PC-9 (cell line): Measurements from ENCODE around the gene MYO10. TPM values are rescaled to one million over a fixed set of nuclear protein-coding genes. Genes with fewer than 3 reads are reported as not detected.
"Not testable (repeated sequence)": the region's sequence is repeated elsewhere in the genome, so short reads cannot be mapped to it uniquely, and the experiment has no call there.

Experiments used
- BruUV-seq: library from RNA; stranded (reverse); fragments of 400-500 nt; replicated peaks from 2 replicates; lab custom pipeline; 2021; lab: Mats Ljungman, UMichigan
- CTCF ChIA-PET: fragments of 300-600 bp; sonication (Branson Sonifier 250); formaldehyde crosslinking; loops from one replicate; lab custom pipeline; 2022; ENCODE audit warnings: antibody characterized with exemption; lab: Charles Lee
- POLR2A ChIA-PET: fragments of 300-600 bp; sonication (Branson Sonifier 250); formaldehyde crosslinking; loops from one replicate; lab custom pipeline; 2022; ENCODE audit warnings: antibody characterized with exemption; ENCODE audit not compliant: unreplicated experiment; lab: Charles Lee
- DNase-seq, 2 experiments: peaks; one replicate each; pipeline versions ENCODE4 v3.0.0 to v3.0.0-alpha.2; 2015 to 2022; ENCODE audit warnings: mixed read lengths in 1 of 2
- H2AFZ ChIP-seq: fragments of 200-600 bp; sonication (generic); 2 replicates; pipeline ENCODE4 v1.8.1; 2017; ENCODE audit warnings: antibody characterized with exemption
- H3F3A ChIP-seq: fragments of 200-600 bp; sonication (generic); 2 replicates; pipeline ENCODE4 v1.8.1; 2017; ENCODE audit warnings: antibody characterized with exemption, mild to moderate bottlenecking, low read depth; ENCODE audit not compliant: insufficient read depth
- H3K27ac ChIP-seq: fragments of 200-600 bp; sonication (generic); 2 replicates; pipeline ENCODE4 v1.6.1; 2016; ENCODE audit warnings: mixed run types
- H3K27me3 ChIP-seq: fragments of 200-600 bp; sonication (generic); 2 replicates; pipeline ENCODE4 v1.6.1; 2016; ENCODE audit warnings: low read depth, mixed run types; ENCODE audit not compliant: insufficient read depth
- H3K36me3 ChIP-seq: fragments of 200-600 bp; sonication (generic); 2 replicates; pipeline ENCODE4 v1.6.1; 2016; ENCODE audit warnings: low read depth, mixed run types
- H3K4me1 ChIP-seq: fragments of 200-600 bp; sonication (generic); replicated peaks from 2 replicates; pipeline ENCODE4 v1.6.1; 2016; ENCODE audit warnings: mixed run types; ENCODE audit not compliant: insufficient read depth
- H3K4me2 ChIP-seq: fragments of 200-600 bp; sonication (generic); 2 replicates; pipeline ENCODE4 v1.6.1; 2017; ENCODE audit warnings: mixed run types
- H3K4me3 ChIP-seq: fragments of 200-600 bp; sonication (generic); 2 replicates; pipeline ENCODE4 v1.6.1; 2016; ENCODE audit warnings: mixed run types
- H3K79me2 ChIP-seq: fragments of 200-600 bp; sonication (generic); 2 replicates; pipeline ENCODE4 v1.6.1; 2017; ENCODE audit warnings: low read depth, mixed run types
- H3K9me2 ChIP-seq: fragments of 200-600 bp; sonication (generic); 2 replicates; pipeline ENCODE4 v1.8.1; 2017; ENCODE audit warnings: mild to moderate bottlenecking; ENCODE audit not compliant: insufficient read depth
- H3K9me3 ChIP-seq: fragments of 200-600 bp; sonication (generic); 2 replicates; pipeline ENCODE4 v1.8.1; 2016; ENCODE audit warnings: low read depth; ENCODE audit not compliant: insufficient read depth
- H4K20me1 ChIP-seq: fragments of 200-600 bp; sonication (generic); 2 replicates; pipeline ENCODE4 v1.8.1; 2017; ENCODE audit not compliant: insufficient read depth
- EZH2 ChIP-seq: fragments of 200-600 bp; sonication (generic); IDR thresholded peaks from 2 replicates; pipeline ENCODE4 v1.8.0; 2017; ENCODE audit warnings: antibody characterized with exemption, low read depth
- intact Hi-C: fragments of 100-400 bp; cut with micrococcal nuclease; formaldehyde crosslinking; loops from one replicate; pipeline ENCODE4 v1.10.0; 2022; ENCODE audit not compliant: unreplicated experiment
- total RNA-seq: library from RNA; stranded (reverse); gene quantifications from 2 replicates; pipeline ENCODE4 v1.2.3, GENCODE V29; 2021
- TF ChIP-seq, protein P1 (sequence below): fragments of 200-600 bp; sonication (generic); conservative IDR thresholded peaks from 2 replicates; pipeline ENCODE4 v1.6.1; 2017; ENCODE audit warnings: mixed run types, antibody characterized with exemption, mild to moderate bottlenecking, moderate library complexity

MYO10 gene
- total RNA-seq, 1 experiment from 2014 or later: 92.8 TPM

DNA sequence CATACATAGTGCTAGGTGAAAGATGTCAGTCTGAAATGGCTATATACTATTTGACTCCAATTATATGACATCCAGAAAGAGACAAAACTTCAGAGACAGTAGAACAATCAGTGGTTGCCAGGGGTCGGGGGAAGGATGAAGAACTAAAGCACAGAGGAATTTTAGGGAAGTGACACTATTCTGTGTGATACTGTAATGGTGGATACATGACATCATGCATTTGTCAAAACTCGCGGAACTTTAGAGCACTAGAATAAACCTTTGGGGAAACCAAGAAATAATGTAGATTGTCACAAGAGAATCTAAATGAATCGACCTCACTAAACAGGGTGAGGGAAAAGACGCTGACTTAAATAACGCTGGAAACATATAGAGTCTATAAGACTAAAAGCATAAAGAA lies 212.3 kb downstream of the MYO10 start:
- intact Hi-C loops: no loop called here
- H3K4me1 ChIP-seq: no peaks in the 10 kb centered on the region
- no peak overlapping the region for H3K4me2 ChIP-seq
- H3F3A ChIP-seq: no peaks in the 10 kb centered on the region; the same call in 1 of the 2 replicates
- no peak for DNase-seq
- H3K27ac ChIP-seq: no peak overlapping the region
- no peaks in the 10 kb centered on the region for H3K36me3 ChIP-seq
- no peak overlapping the region for H2AFZ ChIP-seq
- no peaks in the 10 kb centered on the region for H3K9me2 ChIP-seq
- no peaks in the 10 kb centered on the region for H4K20me1 ChIP-seq
- H3K27me3 ChIP-seq: no peaks in the 10 kb centered on the region
- no TSS peak for BruUV-seq
- POLR2A ChIA-PET: no interaction called here
- no peaks in the 10 kb centered on the region for H3K79me2 ChIP-seq
- H3K9me3 ChIP-seq: no peaks in the 10 kb centered on the region
- H3K4me3 ChIP-seq: no peak overlapping the region
- no peak for TF ChIP-seq EZH2
- TF ChIP-seq, protein P1, sequence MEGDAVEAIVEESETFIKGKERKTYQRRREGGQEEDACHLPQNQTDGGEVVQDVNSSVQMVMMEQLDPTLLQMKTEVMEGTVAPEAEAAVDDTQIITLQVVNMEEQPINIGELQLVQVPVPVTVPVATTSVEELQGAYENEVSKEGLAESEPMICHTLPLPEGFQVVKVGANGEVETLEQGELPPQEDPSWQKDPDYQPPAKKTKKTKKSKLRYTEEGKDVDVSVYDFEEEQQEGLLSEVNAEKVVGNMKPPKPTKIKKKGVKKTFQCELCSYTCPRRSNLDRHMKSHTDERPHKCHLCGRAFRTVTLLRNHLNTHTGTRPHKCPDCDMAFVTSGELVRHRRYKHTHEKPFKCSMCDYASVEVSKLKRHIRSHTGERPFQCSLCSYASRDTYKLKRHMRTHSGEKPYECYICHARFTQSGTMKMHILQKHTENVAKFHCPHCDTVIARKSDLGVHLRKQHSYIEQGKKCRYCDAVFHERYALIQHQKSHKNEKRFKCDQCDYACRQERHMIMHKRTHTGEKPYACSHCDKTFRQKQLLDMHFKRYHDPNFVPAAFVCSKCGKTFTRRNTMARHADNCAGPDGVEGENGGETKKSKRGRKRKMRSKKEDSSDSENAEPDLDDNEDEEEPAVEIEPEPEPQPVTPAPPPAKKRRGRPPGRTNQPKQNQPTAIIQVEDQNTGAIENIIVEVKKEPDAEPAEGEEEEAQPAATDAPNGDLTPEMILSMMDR: no peak
- CTCF ChIA-PET: no interaction called here

DNA sequence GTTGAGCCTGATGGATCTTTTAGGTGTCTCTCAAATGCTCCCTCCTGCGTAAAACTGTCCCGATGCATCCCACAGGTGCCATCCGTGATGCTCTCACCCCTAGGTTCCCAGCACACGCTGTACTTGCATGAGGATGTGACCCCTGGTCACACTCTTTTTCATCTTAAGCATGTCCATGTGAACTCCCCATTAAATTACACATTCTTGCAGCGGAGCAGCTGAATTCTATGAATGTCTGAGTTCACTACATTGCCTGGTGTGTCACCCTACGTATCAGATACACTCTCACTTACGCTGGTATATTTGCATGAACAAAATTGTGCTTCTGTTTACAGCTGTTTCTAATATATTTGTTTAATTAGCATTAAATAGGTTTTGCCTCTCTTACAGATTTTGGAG lies 214.0 kb downstream of the MYO10 start:
- H3K36me3 ChIP-seq: no peaks in the 10 kb centered on the region
- POLR2A ChIA-PET: no interaction called here

DNA sequence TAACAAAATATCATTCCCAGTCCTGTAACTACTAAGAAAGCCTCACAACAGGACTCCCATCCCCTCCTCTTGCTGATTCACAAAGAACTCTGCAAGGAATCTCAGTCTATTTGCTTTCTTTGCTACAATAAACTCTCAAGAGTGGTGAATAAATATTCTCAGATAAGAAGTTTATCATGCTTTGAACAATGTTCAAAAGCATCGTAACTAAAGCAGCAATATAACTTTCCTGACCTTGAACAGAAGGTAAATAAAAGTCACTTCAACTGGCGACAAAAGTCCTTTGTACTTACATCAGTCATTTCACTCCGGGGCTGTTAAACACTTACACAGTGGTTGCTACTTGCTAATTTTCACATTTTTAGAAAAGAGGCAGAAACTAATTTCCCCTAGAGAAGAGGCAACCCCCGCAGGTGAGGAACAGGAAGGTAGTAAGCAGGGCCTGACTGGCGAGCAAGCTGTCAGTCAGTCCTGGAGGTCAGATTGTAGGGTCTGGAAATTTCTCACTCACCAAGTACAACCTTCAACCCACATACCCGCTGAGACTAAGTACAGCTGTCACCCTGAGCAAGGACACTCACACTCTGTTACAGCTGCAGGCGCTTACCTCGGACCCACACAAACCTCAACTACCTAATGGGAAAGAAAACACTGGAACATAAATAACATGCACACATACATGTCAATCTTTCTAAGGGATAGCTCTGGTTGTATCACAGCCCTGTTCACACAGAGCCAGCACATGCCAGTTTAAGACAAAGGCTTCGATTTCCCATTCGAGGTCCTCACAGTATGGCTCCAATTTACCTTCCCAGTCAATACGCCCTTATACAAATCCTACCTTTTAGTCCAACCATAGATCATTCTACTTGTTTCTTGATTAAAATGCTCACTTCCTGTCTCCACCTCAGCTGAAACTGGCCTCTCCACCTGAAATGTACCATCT lies 214.7 kb downstream of the MYO10 start:
- POLR2A ChIA-PET: no interaction called here
- Histone ChIP-seq H3K4me2 (no peak overlapping the region), H3K9me3 (no peaks in the 10 kb centered on the region), H3K27me3 (no peaks in the 10 kb centered on the region), H3K36me3 (no peaks in the 10 kb centered on the region), H3K27ac (no peak overlapping the region), H4K20me1 (no peaks in the 10 kb centered on the region), H3K79me2 (no peaks in the 10 kb centered on the region), H2AFZ (no peak overlapping the region), H3F3A (no peaks in the 10 kb centered on the region; the same call in 1 of the 2 replicates), H3K4me1 (no peaks in the 10 kb centered on the region), H3K4me3 (no peak overlapping the region), H3K9me2 (no peaks in the 10 kb centered on the region)
- no TSS peak for BruUV-seq
- TF ChIP-seq, protein P1: no peak
- TF ChIP-seq EZH2: no peak
- CTCF ChIA-PET: no interaction called here
- intact Hi-C loops: no loop called here
- no peak for DNase-seq

More for the DNA sequence above, 214.0 kb downstream of the MYO10 start:
- no peaks in the 10 kb centered on the region for H3K9me3 ChIP-seq
- H3K79me2 ChIP-seq: no peaks in the 10 kb centered on the region
- CTCF ChIA-PET: no interaction called here
- no peak overlapping the region for H3K4me3 ChIP-seq
- H3K4me2 ChIP-seq: no peak overlapping the region
- H4K20me1 ChIP-seq: no peaks in the 10 kb centered on the region
- BruUV-seq: no TSS peak
- H3F3A ChIP-seq: no peaks in the 10 kb centered on the region; the same call in 1 of the 2 replicates
- no peak for DNase-seq
- TF ChIP-seq EZH2: no peak
- TF ChIP-seq, protein P1: no peak
- H3K27me3 ChIP-seq: no peaks in the 10 kb centered on the region
- no peak overlapping the region for H2AFZ ChIP-seq
- no peaks in the 10 kb centered on the region for H3K4me1 ChIP-seq
- H3K27ac ChIP-seq: no peak overlapping the region
- intact Hi-C loops: no loop called here
- no peaks in the 10 kb centered on the region for H3K9me2 ChIP-seq

DNA sequence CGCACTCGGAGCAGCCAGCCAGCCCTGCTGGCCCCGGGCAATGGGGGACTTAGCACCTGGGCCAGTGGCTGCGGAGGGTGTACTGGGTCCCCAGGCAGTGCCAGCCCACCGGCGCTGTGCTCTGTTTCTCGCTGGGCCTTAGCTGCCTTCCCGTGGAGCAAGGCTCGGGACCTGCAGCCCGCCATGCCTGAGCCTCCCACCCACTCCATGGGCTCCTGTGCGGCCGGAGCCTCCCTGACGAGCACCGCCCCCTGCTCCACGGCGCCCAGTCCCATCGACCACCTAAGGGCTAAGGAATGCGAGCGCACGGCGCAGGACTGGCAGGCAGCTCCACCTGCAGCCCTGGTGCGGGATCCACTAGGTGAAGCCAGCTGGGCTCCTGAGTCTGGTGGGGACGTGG lies 218.1 kb downstream of the MYO10 start:
- intact Hi-C loops, H3K9me3 ChIP-seq, H3K79me2 ChIP-seq, H3F3A ChIP-seq, H3K4me1 ChIP-seq, CTCF ChIA-PET, H3K4me2 ChIP-seq, H3K27ac ChIP-seq, H3K36me3 ChIP-seq, H3K4me3 ChIP-seq, H2AFZ ChIP-seq, H4K20me1 ChIP-seq, DNase-seq, POLR2A ChIA-PET, BruUV-seq, H3K9me2 ChIP-seq, H3K27me3 ChIP-seq: not testable (repeated sequence)
